SU-DHL-6 (cell line): ENCODE measurements around the gene SLC52A3.
"Not testable (repeated sequence)": the region's sequence is repeated elsewhere in the genome, so short reads cannot be mapped to it uniquely, and the experiment has no call there.

Experiments
- H2AFZ ChIP-seq: fragments of 200-600 bp; sonication (generic); 2 replicates; pipeline ENCODE4 v1.6.1; 2014; ENCODE audit warnings: low read depth, mild to moderate bottlenecking, moderate library complexity, mixed read lengths, antibody characterized with exemption, low read length; ENCODE audit not compliant: severe bottlenecking
- H3F3A ChIP-seq: fragments of 200-600 bp; shearing (Covaris generic); 2 replicates; pipeline ENCODE4 v1.6.0; 2016; ENCODE audit warnings: antibody characterized with exemption, mild to moderate bottlenecking; ENCODE audit not compliant: insufficient read depth
- H3K27ac ChIP-seq: fragments of 200-600 bp; sonication (generic); 2 replicates; pipeline ENCODE4 v1.5.1; 2016; ENCODE audit warnings: low read depth, mild to moderate bottlenecking, low read length, moderate library complexity, mixed read lengths
- H3K27me3 ChIP-seq: fragments of 200-600 bp; sonication (generic), shearing (Covaris generic); 2 replicates; pipeline ENCODE4 v1.6.0; 2014; ENCODE audit warnings: mild to moderate bottlenecking, low read length
- H3K36me3 ChIP-seq: fragments of 200-600 bp; sonication (generic); 2 replicates; pipeline ENCODE4 v1.6.1; 2014; ENCODE audit warnings: mild to moderate bottlenecking, low read length, mixed read lengths
- H3K4me2 ChIP-seq: fragments of 300-600, 200-600 bp; shearing (Covaris generic), sonication (generic); 2 replicates; pipeline ENCODE4 v1.6.0; 2014; ENCODE audit warnings: low read length, low read depth, mild to moderate bottlenecking; ENCODE audit not compliant: poor library complexity, severe bottlenecking
- H3K4me3 ChIP-seq: fragments of 200-600 bp; sonication (generic); 2 replicates; pipeline ENCODE4 v1.5.1; 2014; ENCODE audit warnings: antibody characterized with exemption, low read length, mild to moderate bottlenecking, mixed read lengths; ENCODE audit not compliant: insufficient read depth, poor library complexity, severe bottlenecking
- H3K79me2 ChIP-seq: fragments of 200-600 bp; sonication (generic); 2 replicates; pipeline ENCODE4 v1.6.1; 2014; ENCODE audit warnings: mild to moderate bottlenecking, low read length, moderate library complexity; ENCODE audit not compliant: insufficient read depth
- H3K9ac ChIP-seq: fragments of 200-600 bp; sonication (generic); 2 replicates; pipeline ENCODE4 v1.7.0; 2014; ENCODE audit warnings: mild to moderate bottlenecking, low read length
- H3K9me2 ChIP-seq: fragments of 200-600 bp; sonication (generic); replicated peaks from 2 replicates; pipeline ENCODE4 v1.6.1; 2014; ENCODE audit warnings: low read length; ENCODE audit not compliant: insufficient read depth
- H3K9me3 ChIP-seq: fragments of 200-600 bp; sonication (generic); 2 replicates; pipeline ENCODE4 v1.6.1; 2014; ENCODE audit warnings: low read length, mixed read lengths; ENCODE audit not compliant: insufficient read depth
- H4K20me1 ChIP-seq: fragments of 200-600 bp; sonication (generic); 2 replicates; pipeline ENCODE4 v1.6.1; 2014; ENCODE audit warnings: low read depth, mild to moderate bottlenecking, antibody characterized with exemption, low read length, moderate library complexity, mixed read lengths
- EZH2phosphoT487 ChIP-seq: fragments of 200-600 bp; sonication (generic), shearing (Covaris generic); conservative IDR thresholded peaks from 2 replicates; pipeline ENCODE4 v1.6.1; 2018; ENCODE audit warnings: mild to moderate bottlenecking, antibody characterized with exemption, low read length, moderate library complexity, mixed read lengths
- TF ChIP-seq, protein P1 (sequence below): fragments of 200-600 bp; sonication (generic); IDR thresholded peaks from one replicate; pipeline ENCODE4 v1.5.1; 2017; ENCODE audit warnings: antibody characterized with exemption, mild to moderate bottlenecking, low read length, moderate library complexity; ENCODE audit not compliant: insufficient read depth, poor library complexity, severe bottlenecking

SLC52A3 gene

DNA sequence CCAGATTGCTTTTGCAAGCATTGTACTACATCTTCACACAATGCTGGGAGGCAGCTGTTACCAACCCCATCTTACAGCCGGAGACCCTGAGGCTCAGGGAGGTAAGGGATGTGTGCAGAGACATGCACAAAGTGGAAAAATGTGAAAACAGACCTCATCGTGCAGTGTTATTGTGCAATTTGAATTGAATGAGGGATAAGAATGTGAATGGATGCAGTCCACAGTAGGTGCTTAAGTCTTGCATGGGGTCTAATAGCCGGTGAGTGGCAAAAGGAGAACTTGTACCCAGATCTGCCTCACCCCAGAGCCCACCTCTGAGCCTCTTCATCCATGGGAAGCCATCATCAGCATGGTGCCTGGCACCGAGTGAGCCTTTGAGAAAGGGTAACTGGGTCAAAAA, 42.1 kb downstream of the SLC52A3 start:
- H4K20me1 ChIP-seq: no peaks in the 10 kb centered on the region
- no peaks in the 10 kb centered on the region for H3K79me2 ChIP-seq
- no peak overlapping the region for H3K27ac ChIP-seq
- no peaks in the 10 kb centered on the region for H3K9me2 ChIP-seq
- no peaks in the 10 kb centered on the region for H3K27me3 ChIP-seq
- H2AFZ ChIP-seq: no peak overlapping the region
- H3F3A ChIP-seq: no peaks in the 10 kb centered on the region
- H3K4me3 ChIP-seq: no peak overlapping the region
- H3K4me2 ChIP-seq: no peak overlapping the region
- TF ChIP-seq, protein P1, sequence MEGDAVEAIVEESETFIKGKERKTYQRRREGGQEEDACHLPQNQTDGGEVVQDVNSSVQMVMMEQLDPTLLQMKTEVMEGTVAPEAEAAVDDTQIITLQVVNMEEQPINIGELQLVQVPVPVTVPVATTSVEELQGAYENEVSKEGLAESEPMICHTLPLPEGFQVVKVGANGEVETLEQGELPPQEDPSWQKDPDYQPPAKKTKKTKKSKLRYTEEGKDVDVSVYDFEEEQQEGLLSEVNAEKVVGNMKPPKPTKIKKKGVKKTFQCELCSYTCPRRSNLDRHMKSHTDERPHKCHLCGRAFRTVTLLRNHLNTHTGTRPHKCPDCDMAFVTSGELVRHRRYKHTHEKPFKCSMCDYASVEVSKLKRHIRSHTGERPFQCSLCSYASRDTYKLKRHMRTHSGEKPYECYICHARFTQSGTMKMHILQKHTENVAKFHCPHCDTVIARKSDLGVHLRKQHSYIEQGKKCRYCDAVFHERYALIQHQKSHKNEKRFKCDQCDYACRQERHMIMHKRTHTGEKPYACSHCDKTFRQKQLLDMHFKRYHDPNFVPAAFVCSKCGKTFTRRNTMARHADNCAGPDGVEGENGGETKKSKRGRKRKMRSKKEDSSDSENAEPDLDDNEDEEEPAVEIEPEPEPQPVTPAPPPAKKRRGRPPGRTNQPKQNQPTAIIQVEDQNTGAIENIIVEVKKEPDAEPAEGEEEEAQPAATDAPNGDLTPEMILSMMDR: no peak
- TF ChIP-seq EZH2phosphoT487: no peak
- no peak overlapping the region for H3K9ac ChIP-seq
- H3K36me3 ChIP-seq: no peaks in the 10 kb centered on the region
- H3K9me3 ChIP-seq: no peaks in the 10 kb centered on the region

DNA sequence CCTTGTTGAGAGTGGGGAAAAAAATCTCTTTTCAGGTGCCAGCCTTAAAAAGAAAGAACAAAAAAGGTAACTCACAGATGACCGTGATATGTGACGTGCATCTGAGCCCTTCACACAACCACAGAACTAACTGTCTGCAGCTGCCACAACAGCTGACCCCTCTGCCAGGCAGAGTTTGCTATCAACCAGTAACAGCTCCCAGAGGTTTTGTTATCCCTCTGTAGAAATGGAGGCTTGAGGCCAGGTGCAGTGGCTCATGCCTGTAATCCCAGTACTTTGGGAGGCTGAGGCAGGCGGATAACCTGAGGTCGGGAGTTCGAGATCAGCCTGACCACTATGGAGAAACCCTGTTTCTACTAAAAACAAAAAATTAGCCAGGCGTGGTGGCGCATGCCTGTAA, 42.8 kb downstream of the SLC52A3 start:
- H3K9ac ChIP-seq: no peak overlapping the region
- no peak overlapping the region for H3K4me2 ChIP-seq
- H3K36me3 ChIP-seq: no peaks in the 10 kb centered on the region
- H3K27ac ChIP-seq: no peak overlapping the region
- no peaks in the 10 kb centered on the region for H3K79me2 ChIP-seq
- H3K9me2 ChIP-seq: no peaks in the 10 kb centered on the region
- no peak for TF ChIP-seq EZH2phosphoT487
- H3K9me3 ChIP-seq: no peaks in the 10 kb centered on the region
- no peaks in the 10 kb centered on the region for H3K27me3 ChIP-seq
- no peak overlapping the region for H3K4me3 ChIP-seq
- H2AFZ ChIP-seq: no peak overlapping the region
- no peaks in the 10 kb centered on the region for H4K20me1 ChIP-seq
- H3F3A ChIP-seq: no peaks in the 10 kb centered on the region

DNA sequence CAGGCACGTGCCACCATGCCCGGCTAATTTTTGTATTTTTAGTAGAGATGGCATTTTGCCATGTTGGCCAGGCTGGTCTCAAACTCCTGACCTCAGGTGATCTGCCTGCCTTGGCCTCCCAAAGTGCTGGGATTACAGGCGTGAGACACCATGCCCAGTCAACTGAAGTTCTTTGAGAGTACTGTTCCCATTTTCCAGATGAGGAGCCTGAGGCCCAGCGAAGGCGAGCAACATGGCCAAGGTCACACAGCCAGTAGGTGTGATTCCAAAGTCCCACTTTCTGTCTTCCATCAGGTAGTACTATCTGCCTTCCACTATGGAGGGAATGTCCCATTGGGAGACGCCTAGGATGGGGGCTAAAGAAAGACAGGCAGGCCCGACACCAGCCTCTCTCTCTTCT, 43.5 kb downstream of the SLC52A3 start:
- H2AFZ ChIP-seq, H3K9me2 ChIP-seq, H3K79me2 ChIP-seq, H3K27me3 ChIP-seq, H3K9ac ChIP-seq, H4K20me1 ChIP-seq, H3F3A ChIP-seq, H3K4me2 ChIP-seq, H3K4me3 ChIP-seq, H3K9me3 ChIP-seq, H3K27ac ChIP-seq, H3K36me3 ChIP-seq: not testable (repeated sequence)

DNA sequence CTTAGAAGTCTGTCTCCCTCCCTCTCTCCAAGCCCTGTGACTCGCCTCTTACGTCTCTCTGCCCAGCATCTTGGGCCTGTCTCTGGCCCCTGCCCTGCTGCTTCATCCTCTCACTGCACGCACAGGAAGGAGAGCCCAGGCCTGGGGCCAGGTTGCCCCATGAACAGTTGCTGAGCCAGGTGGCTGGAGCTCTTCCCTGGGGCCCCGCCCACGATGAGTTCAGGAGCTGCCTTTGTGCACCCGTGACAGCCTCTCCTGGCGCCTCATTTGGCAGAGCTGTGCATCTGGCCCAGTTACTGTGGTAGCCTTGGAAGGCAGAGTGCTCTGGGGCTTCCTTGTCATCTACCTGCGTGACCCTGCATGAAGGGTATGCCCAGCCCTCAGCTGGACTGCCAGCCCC, 44.5 kb downstream of the SLC52A3 start:
- Histone ChIP-seq H3K9ac (no peak overlapping the region), H3K9me2 (no peaks in the 10 kb centered on the region), H3K36me3 (no peaks in the 10 kb centered on the region), H3K4me3 (no peak overlapping the region), H4K20me1 (no peaks in the 10 kb centered on the region), H3K79me2 (no peaks in the 10 kb centered on the region), H3K27me3 (no peaks in the 10 kb centered on the region), H3K27ac (no peak overlapping the region), H3K4me2 (no peak overlapping the region), H2AFZ (no peak overlapping the region), H3F3A (no peaks in the 10 kb centered on the region), H3K9me3 (no peaks in the 10 kb centered on the region)
- TF ChIP-seq, protein P1: no peak
- no peak for TF ChIP-seq EZH2phosphoT487
